GM19324 (cell line): ENCODE measurements around the gene ARHGEF6.

Experiments
- ATAC-seq: cut with Tn5 transposase; IDR thresholded peaks from one replicate; pipeline ENCODE4 v1.9.1; 2021; ENCODE audit warnings: mild to moderate bottlenecking, moderate library complexity; ENCODE audit not compliant: unreplicated experiment, low FRiP score

ARHGEF6 gene

DNA sequence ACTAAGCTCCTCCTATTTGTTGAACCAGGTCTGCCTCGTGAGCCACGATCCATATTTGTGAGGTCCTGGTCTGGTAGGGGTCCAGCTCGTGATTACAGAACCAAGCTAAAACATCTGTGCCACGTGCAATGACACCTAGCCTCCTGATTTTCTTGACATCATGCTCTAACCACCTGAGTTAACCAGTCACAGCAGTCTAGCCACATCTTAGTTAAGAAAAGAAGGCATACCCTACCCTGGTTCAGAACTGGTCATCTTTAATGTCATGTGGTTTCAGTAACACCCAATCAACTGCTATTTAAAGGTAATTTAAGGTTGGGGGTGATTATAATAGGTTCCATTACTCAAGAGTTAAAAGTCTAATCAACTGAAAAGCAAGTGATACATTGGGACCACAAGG is 28.4 kb downstream of the ARHGEF6 start:
- no peak for ATAC-seq

DNA sequence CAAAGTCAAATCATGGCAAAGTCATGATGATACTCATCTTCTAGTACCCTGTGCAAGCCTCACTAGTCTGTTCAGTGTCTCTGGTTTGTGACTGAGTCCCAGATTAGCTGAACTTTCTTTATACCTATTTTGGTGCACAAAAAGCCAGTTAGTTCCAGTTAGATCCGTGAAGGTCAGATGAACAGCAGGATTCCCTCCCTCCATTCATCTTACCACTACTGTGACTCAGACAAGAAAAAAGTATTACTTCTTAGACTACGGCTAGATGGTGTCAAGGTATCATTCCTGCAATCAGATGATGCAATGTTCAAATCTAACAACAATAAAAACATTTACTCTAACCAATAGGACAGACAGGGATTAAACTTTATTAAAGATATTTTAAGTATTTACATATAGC is 30.4 kb downstream of the ARHGEF6 start:
- ATAC-seq = no peak

DNA sequence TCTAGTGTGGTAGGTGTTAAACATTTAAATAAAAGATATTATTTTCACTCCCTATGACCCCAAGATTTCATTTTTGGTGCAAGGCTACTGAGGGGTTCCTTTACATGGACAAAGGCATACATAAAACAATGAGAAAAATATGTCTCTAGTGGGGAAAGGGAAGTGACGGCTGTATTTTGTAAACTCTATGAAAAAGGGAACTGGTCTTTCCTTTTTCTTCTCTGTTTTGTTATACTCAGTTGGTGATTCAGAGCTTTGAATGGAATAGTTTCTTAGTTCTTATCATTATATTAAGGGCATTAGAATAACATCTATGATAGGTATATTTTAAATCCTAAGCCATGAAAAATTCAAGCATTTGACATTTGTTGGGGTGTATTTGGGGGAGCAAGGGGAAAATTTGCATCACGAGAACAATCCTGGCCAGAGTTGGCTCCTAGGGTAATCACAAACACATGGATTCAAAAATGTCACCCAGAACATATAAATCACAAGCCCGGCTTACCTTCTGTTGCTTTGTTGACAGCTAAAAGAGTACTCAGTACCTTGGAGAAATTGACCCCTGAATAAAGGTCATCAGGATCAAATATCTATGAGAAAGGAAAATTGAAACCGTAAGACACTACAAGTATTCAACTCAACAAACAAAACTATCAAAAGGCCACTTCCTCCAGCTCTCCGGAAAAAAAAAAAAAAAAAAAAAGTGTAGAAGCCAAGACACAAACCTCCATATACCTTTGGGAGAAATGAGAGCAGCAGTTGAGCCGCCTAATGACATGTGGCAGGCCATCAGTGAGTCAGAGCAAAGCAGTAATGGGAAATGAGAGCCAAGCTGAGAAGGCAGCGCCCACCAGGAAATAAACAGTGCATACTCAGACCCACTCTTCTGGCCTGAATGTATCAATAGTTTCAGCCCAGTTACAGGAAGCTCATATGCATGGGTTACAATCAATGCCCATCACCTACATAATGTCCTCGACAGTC is 33.4 kb downstream of the ARHGEF6 start:
- ATAC-seq = peak; percentile 51

DNA sequence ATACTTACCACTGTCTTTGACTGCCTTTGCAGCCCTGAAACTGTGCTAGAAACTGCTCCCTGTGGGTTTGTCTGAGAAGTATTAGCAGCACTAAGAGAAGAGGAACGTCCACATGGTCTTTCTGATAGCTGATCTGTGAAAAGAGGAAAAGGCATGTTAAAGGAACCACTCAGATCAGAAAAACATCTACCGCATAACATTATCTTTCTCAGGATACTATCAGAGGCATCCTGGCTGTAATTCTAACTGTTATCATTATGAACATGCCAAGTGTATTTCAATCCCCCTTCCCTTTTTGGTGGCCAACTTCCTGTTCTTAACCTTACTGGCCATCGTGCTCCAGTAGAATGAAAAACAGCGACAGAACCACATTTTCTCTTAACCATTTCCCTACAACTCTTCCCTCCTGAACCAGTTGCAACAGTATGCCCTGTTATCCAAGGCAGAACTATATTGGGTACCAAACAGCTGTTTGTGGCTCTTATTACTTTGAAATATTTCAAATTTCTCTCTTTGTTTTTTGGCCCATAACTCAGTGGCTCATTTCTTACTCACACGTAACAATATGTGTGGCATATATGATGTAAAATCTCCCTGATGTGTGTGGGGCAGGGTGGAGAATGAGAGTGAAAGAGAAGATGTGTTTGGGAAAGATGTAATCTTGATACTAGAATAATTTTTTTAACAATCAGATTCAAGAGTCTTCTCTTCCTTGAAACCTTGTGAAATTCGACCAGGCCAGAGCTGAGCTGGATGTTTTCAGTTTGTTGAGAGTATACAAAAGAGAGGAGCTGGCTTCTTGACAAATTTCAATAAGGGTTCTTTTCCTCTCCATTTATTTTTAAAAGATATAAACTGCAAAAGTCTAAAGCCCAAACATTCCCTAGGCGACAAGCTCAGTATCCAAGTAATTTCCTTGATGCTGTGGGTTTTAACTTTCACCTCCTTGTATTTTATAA is 35.2 kb downstream of the ARHGEF6 start:
- ATAC-seq = no peak

DNA sequence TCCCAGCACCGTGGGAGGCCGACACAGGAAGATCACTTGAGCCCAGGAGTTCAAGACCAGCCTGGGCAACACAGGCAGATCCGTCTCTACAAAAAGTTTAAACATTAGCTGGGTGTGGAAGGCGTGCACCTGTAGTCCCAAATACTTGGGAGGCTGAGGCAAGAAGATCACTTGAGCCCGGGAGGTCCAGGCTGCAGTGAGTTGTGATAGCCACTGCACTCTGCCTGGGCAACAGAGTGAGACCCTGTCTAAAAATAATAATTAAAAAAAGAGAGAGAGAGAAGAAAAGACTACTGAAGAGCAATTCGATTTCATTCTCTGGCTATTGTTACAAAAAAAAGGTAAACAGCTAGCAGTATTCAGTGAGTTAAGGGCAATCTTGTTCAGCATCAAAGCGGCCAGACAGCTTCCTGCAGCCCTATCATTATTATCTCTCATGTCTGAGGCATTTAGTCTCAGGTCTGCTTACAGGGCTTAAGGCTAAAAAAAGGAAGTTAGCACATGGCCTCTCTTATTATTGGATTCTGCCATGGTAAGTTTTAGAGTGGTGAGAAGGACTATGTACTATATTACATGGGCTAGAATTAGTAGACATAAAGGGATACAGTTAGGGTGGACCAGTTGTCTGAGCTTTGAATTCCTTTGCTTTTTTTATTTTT is 37.9 kb downstream of the ARHGEF6 start:
- no peak for ATAC-seq

DNA sequence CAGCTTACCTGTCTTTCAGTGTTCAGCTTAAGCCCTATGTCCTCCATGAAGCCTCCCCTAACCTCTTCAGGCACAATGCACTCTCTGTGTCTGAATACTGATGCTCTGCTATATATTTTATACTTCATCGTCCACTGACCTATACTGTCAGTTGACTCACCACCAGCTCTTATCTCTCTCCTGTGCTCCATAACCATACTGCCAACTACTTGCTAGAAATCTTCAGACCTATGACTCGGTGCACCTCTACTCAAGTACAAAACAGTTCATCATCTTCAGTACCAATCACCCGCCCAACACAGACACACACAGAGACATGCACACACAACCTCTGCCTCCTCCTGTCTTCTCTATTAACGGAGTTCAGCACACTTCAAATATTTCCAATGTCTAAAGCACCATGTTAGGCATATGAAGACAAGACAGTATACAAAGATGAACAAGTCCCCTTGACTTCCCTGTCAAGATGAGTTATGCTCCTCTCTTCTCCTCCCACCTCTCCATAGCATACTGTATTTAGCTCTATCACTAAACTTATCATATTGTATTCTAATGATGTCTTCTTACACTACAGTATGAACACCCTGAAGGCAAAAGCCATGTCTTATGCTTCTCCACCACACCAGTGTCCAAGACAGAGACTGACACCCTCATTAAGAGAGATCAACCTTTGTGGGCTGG is 42.5 kb downstream of the ARHGEF6 start:
- no peak for ATAC-seq

DNA sequence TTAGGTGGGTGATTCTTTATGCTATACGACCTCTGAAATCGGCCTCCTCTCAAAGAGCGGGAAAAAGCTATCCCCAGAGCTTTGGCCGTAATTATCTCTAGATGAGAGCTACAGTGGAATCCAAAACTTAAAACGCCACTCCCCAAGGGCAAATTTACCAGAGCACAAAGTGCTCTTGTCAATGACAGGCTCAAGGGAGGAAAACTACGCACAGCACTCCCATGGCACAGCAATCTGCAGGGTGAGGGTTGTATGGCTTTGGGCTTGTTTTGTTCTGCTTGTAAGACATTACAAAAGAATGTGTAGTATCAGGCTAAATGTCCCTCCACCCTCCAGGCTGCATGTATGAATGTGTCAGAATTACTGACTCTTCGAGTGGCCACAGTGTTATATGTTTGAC is 44.0 kb downstream of the ARHGEF6 start:
- no peak for ATAC-seq

DNA sequence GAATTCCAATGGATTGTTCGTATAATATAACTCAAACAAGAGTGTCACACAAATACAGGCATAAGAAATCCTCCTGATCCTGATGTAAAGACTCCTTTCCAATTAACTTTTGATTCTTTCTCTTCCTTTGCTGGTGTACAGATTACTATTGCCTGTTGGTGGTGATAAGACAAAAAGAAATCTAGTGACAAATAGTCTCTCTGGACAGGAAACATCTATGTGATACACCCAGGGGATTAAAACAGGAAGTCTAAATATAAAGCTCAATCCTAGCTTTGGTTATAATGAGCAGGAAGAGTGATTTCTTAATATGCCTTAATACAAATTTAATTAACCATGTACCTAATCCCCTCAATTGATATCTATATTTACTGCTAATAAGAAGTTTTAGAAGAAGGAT is 45.1 kb downstream of the ARHGEF6 start:
- no peak for ATAC-seq

DNA sequence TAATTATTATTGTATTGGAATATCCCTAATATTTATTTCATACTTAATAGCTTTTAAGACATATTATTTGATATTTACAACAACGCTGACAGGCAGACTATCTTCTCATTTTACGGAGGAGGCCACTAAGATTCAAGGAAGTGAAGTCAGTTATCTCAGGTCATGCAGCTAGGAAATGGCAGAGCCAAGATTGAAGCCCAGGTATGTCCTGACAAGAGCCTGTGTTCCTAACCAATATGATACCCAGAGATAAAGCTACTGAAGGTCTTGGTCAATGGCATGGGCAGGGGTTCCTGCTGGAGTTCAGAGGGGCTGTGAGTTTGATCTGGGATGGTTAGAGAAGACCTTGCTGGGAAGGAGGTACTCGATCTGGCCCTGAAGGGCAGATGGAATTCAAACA is 47.1 kb downstream of the ARHGEF6 start:
- no peak for ATAC-seq

DNA sequence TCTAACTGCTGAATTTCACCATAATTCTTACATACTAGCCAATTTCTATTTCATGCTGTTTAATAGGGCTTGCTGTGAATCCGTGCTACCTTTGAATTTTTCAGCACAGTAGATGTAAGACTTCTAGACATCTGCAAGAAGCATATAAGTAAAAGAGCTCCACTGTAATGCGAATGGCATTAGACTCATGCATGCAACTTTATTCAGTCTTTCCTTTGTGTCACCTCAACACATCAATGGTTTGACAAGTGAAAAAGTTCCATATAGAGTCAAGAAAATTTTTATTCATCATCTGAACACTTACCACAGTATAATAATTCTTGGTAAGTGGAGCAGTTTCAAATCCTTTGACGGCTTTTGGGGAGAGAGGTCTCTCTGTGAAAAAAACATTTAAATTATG is 48.9 kb downstream of the ARHGEF6 start:
- ATAC-seq = no peak

DNA sequence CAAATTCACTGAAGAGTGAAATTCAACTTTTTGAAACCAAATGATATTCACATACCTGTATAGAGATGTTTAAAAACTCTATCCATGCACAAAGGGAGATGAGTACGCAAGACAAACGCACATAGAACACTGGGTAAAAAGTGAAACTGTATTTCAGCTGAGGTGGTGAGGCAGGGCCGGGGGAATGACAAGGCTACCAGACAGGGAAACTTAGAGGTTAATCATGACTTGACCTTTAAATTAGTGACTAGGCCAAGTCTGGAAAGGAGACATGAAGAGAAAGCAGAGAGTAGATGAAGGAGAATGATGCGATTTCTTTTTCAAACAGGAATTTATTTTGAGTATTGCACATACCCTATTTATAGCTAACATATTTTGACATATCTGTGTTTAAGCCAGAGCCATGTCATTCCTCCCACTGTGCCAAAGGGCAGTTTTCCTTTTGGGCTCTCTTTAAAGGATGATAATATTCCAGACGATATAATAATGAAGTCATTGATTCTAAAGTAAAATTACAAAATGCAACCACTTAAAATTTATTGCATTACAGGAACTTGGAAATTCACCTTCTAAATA is 49.4 kb downstream of the ARHGEF6 start:
- no peak for ATAC-seq

DNA sequence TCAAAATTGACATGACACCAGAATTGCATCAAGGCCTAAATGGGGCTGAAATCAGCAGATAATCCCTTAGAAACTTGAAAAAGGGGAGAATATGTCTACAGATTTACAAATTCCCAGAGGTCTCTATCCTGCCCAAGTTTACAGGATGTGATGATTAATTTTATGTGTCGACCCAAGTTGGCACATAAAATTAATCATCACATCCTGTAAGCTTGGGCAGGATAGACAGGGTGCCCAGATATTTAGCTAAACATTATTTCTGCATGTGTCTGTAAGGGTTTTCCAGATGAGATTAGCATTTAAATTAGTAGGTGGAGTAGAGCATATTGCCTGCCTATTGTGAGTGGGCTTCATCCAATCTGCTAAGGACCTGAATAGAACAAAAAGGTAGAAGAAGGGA is 52.3 kb downstream of the ARHGEF6 start:
- no peak for ATAC-seq

DNA sequence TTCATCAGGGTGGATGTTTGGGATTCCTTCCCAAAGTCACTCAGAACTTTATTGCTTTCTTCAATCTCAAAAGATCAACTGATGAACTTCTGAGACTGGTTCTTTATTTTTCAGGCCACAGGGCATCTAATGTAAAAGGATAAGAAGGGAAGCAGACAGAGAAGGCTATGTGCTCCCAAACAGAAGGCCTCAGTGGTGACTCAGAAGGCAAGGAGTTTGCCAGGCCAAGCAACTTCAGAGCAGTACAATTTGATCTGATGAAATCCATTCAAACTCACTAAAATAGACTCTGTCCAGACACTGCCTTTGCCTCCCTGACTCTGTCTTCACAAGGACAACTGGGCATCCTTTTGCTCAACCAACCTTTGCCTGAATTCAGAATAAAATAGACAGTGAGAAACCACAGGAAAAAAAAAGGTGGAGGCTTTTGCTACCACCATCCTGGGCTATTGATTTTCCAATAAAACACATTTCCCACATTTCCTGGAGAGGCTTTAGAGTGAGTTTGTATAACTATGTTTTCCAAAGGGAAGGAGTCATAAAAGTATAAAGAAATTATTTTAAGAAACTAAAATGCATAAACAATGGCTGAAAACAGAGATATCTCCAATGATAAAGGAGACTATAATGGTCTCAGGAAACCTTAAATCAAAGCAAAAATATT is 55.2 kb downstream of the ARHGEF6 start:
- ATAC-seq = no peak

DNA sequence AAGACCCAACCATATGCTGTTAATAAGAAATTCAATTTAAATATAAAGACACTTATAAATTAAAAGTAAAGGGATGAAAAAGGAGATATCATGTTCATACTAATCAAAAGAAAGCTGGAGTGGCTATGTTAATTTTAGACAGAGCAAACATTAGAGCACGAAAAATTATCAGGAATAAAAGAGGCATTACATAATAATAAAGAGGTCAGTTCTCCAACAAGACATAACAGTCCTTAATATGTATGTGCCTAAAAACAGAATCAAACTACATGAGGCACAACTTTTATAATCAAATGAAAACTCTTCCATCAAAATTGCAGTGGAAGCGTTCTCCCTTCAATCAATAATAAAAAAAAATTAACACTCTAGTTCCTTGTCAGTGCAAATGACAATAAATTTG is 62.6 kb downstream of the ARHGEF6 start:
- no peak for ATAC-seq

DNA sequence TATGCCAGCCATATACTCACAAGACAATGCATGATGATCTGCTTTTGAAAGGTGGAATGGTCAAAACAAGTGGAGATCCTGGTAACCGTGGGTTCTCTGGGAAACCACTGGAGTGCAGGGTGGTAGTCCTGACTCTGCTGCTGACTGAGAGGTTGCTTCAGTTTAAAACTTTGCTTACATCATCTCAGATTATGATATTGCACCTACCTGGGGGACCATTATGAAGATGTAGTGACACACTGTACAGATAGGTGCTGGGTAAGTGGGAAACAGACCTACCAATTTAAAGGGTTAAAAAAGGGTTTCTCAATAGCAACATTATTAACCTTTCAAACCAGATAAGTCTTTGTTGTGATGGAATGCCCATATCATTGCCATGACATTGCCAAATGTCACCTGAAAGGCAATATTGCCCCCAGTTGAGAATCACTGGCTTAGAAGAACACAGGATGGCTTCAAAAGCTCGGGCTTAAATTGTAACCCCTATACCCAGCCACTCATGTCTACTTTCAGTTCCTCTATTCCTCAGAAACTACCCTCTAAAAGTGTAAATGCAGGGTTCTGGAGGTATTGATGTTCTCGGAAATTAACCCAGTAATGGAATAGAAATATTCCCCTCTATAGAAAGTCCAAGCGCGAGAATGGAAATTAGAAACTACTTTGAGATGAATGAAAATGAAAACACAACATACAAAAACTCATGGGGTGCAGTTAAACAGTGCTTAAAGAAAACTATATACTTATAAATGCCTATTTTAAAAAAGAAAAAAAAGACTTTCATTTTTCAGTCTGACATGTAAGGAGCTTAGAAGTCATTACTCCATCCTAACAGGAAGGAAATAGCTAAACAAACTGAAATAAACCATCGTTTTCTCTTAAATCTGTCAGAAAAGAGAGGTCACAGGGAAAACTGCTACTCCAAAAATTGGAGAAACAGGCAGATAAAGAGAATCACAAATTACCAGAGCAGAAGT is 65.8 kb downstream of the ARHGEF6 start:
- ATAC-seq = peak; percentile 87

DNA sequence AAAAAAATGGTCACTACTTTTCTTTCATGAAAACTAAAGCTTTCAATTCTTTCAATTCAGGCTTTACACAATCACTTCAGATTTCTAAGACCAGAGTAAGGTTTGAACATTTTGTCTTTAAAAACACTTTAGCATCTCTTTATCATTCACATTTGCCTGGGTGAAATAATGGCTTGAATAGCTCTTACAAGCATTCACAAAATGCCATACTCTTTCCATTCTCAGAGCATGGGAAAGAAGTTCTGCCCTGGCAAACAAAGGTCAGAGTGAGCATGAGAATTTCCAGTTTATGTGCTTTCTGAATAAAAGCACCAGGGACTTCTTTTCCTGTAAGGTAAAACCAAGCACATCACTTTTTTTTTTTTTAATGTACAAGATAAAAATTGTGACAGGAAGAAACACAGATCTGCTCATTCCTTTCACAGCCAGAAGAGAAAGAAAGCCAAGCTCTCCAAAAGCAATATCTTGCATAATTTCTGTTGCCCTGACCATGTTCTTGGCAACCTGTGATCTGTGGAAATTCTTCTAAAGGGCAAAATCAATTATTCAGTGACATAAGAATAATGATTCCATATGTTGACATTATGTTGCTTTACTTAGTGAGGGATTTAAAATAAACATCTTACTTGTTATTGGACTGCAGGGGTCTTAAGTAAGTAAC is 68.0 kb downstream of the ARHGEF6 start:
- no peak for ATAC-seq

DNA sequence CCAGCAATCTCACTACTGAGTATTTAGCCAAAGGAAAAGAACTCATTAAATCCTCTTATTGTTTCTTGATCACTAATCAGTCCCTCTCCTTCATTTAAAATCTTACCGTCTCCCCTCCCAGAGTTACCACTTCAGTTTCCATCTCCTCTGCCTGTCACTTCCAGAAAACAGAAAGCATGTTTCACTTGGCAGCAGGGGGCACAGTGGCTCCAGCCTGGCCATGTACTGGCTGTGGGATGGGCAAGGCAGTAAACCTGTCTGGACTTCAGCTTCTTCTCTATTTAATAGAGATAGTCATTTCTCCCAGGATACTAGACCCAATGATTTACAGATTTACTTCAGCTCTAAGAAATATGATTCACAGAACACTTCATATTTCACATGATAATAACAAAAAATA is 69.6 kb downstream of the ARHGEF6 start:
- ATAC-seq = no peak
